Measurements from ENCODE around the gene COL20A1. TPM values are rescaled to one million over a fixed set of nuclear protein-coding genes. Genes with fewer than 3 reads are reported as not detected.

The COL20A1 gene
- total RNA-seq, 3 donors from 2014 or later, result not detected

GRCh38 chr20:63354636-63355350 is 61.8 kb downstream of the COL20A1 start:
- ATAC-seq, result no peak
- no peak for TF ChIP-seq CTCF (IDR thresholded peaks at IDR 0.05)
- Histone ChIP-seq H3K36me3 (ENCODE audit: low read depth) (no peaks in the 10 kb centered on the region), H3K4me1 (ENCODE audit: low read depth) (no peaks in the 10 kb centered on the region), H3K9me3 (no peaks in the 10 kb centered on the region), H3K4me3 (no peak overlapping the region)
- intact Hi-C loops (cut with DNase I, micrococcal nuclease), result no loop called here
- no peak for DNase-seq

GRCh38 chr20:63355781-63356295 is 62.9 kb downstream of the COL20A1 start:
- intact Hi-C loops (cut with DNase I, micrococcal nuclease), result no loop called here
- Histone ChIP-seq H3K9me3 (no peaks in the 10 kb centered on the region), H3K36me3 (ENCODE audit: low read depth) (no peaks in the 10 kb centered on the region), H3K4me1 (ENCODE audit: low read depth) (no peaks in the 10 kb centered on the region), H3K4me3 (no peak overlapping the region)
- no peak for DNase-seq
- TF ChIP-seq CTCF (IDR thresholded peaks at IDR 0.05), result no peak
- no peak for ATAC-seq

GRCh38 chr20:63356511-63356910 is 63.5 kb downstream of the COL20A1 start:
- TF ChIP-seq CTCF (IDR thresholded peaks at IDR 0.05), result no peak
- no peak overlapping the region for H3K4me3 ChIP-seq
- H3K36me3 ChIP-seq (ENCODE audit: low read depth), result no peaks in the 10 kb centered on the region
- no peaks in the 10 kb centered on the region for H3K4me1 ChIP-seq (ENCODE audit: low read depth)
- DNase-seq (no peak), ATAC-seq (no peak)
- intact Hi-C loops (cut with DNase I, micrococcal nuclease), result no loop called here
- no peaks in the 10 kb centered on the region for H3K9me3 ChIP-seq

- DNase-seq (no peak), ATAC-seq (no peak)
- no peaks in the 10 kb centered on the region for H3K9me3 ChIP-seq
- no peaks in the 10 kb centered on the region for H3K36me3 ChIP-seq (ENCODE audit: low read depth)
- H3K4me1 ChIP-seq (ENCODE audit: low read depth), result no peaks in the 10 kb centered on the region
- H3K4me3 ChIP-seq, result no peak overlapping the region
- intact Hi-C loops (cut with DNase I, micrococcal nuclease), result no loop called here
- no peak for TF ChIP-seq CTCF (IDR thresholded peaks at IDR 0.05)
These were observed 64.2 kb downstream of the COL20A1 start for GRCh38 chr20:63356931-63357879.

GRCh38 chr20:63357921-63358905 is 65.2 kb downstream of the COL20A1 start:
- Histone ChIP-seq H3K4me1 (ENCODE audit: low read depth) (no peaks in the 10 kb centered on the region), H3K9me3 (no peaks in the 10 kb centered on the region), H3K36me3 (ENCODE audit: low read depth) (no peaks in the 10 kb centered on the region), H3K4me3 (no peak overlapping the region)
- intact Hi-C loops (cut with DNase I, micrococcal nuclease), result no loop called here
- ATAC-seq (no peak), DNase-seq (no peak)
- TF ChIP-seq CTCF (IDR thresholded peaks at IDR 0.05), result no peak
